ENCODE results near the gene NAA25.

The NAA25 gene

DNA sequence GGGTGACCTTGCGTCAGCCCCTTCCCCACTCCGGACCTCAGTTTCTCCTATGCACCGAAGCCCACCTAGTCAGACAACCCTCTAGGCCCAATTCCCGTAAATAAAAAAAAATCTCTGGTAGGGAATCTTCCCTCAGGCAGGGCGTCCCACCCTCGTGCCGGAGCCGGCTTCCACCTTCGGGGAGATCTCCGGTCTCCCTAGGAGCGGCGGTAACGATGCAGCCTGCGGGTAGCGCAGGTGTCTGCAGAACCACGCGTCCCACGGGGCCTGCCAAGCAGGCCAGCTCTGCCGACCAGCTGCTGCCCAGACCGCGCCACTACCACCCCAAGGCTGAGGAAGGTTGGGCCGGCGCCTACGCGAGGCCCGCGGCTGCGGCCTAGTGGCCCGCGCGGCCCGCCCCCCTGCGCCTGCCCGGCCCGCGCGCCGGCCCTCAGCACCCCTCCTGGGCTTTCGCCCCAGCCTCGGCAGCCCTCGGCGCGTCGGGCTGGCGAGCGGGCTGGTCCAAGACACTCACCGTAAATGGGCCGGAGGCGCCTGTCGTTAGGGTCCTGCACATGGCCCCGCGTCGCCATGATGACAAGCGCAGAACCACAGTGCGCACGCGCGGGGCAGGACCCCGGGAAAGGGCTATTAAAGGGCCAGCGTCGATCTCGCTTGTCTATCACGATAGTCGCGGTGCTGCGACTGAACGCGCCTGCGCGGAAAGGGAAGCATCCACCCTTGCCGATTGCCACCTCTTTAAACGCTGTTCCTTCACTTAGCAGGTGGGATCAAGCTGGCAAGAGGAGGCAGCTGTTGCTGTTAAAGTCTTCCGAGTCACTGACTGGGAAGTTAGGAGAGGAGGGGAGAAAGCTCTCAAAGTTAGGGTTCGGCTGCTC, at the start of gene NAA25:
Gene NAA25 (minus strand): TSS at position 582 of the 878 bp plus-strand sequence. CDS start 10 bp downstream, at position 572.
- peak; percentile 84 to 86 for DNase-seq

DNA sequence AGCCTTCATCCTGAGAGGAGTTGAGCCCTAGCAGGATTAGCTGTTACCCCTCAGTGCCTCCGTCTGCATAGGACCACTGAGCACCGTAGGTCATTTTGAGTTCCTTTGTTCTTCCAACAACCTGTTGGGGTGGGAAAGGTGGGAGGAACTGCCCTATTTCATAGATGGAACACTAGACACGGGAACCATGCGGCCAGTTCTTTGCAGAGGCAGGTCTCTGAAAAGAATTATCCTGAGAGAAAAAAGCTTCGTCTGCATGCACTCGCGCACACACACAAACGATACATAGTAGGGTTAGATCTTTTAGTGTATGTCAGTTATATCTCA, 45.3 kb upstream of the NAA25 start:
- no peak for DNase-seq

- DNase-seq, result no peak
Measured at GRCh38 chr12:112153181-112153892, 44.8 kb upstream of the NAA25 start.

DNA sequence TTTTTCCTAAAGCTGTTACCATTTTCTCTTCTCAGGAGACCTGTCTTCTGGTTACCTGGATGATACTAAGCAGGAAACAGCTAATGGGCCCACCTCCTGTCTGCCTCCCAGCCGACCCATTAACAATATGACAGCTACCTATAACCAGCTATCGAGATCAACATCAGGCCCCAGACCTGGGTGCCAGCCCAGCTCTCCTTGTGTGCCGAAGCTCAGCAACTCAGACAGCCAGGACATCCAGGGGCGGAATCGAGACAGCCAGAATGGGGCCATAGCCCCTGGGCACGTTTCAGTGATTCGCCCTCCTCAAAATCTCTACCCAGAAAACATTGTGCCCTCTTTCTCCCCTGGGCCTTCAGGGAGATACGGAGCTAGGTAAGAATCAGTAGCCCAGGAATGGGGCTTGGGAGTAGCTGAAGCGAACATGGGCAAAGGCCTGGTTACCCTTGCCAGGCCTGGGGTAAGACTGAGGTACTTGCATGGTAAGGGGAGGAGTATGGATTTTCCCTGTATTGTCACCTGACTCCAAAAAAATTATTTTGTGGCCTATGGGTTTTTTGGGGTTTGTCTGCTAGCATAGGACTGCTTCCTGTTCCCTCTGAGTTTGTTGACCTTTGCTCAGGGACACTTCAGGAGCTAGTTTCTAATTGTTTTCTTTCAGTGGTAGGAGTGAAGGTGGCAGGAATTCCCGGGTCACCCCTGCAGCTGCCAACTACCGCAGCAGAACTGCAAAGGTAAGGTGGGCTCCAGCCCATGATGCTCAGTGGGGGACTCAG, 43.4 kb upstream of the NAA25 start:
- DNase-seq, result no peak

DNA sequence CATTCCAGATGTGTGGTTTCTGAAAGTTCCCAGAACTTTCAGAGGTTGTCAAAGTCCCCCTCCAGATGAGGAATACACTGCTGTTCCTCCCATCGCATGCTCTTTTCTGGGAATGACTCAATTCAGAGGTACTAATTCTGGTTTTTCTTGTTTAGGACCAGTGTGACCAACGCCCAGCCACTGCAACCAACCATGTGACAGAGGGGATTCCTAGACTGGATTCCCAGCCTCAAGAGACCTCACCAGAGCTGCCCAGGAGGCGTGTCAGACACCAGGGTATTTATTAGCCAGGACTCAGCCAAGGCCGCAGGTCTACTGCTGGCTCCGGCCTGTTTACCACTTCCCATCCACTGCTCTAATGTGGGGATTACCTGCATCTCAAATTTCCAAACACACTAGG, 41.0 kb upstream of the NAA25 start:
- DNase-seq, result no peak

DNA sequence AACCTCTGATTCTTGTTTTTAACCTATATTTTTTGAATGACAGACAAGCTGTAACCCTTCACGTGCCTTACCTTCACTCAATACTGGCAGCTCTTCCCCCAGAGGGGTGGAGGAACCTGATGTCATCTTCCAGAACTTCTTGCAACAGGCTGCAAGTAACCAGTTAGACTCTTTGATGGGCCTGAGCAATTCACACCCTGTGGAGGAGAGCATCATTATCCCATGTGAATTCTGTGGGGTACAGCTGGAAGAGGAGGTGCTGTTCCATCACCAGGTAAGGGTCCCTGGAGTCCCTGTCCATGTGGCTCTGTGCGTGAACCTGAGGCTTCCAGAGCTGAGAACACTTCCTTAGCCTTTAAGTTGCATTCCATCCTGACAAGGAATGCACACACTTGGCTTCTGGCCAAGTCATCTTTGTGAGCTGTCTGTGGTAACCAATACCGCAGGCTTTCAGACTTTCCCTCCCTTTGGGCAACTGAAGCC, 39.5 kb upstream of the NAA25 start:
- no peak for DNase-seq

- DNase-seq, result no peak
Measured at GRCh38 chr12:112146123-112146522, 37.5 kb upstream of the NAA25 start.

DNA sequence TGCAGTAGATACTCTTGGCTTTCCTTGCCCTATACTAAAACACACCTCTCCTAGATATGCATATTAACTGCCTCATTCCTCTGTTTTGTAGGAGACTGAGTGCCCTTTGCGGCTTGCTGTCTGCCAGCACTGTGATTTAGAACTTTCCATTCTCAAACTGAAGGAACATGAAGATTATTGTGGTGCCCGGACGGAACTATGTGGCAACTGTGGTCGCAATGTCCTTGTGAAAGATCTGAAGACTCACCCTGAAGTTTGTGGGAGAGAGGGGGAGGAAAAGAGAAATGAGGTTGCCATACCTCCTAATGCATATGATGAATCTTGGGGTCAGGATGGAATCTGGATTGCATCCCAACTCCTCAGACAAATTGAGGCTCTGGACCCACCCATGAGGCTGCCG, 32.1 kb upstream of the NAA25 start:
- no peak for DNase-seq

DNA sequence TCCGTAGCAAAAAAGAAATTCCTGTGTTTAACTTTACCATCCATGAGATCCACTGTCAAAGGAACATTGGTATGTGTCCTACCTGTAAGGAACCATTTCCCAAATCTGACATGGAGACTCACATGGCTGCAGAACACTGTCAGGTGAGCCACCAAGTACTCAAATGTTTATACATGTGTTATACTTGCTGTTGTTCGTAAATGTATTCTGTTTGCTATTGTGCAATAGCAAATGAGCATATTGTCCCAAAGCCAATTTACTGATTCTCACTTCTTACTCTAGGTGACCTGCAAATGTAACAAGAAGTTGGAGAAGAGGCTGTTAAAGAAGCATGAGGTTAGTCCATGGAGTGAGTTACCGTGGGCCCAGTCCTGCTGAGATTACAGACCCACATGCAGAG, 26.1 kb upstream of the NAA25 start:
- no peak for DNase-seq

- DNase-seq, result no peak
Measured at GRCh38 chr12:112133418-112133817, 24.8 kb upstream of the NAA25 start.

DNA sequence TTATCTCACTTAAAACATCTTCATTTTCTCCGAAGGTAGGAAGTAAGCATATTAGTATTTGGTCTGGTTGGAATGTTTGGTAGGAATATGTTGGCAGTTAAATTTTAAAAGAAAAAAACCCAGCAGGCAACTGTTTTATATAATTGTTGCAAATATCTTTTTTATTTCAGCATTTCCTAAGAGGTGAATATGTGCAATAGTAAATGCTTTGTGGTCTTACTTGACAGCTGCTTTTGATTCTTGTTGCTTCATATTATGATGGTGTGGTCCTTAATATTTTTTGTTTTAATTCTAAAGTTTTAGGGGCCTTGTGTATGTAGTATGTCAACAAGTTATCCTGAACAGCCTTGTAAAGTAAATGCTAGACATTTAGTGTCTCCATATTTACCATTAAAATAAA, 23.1 kb upstream of the NAA25 start:
- no peak for DNase-seq

- no peak for DNase-seq
Measured at GRCh38 chr12:112130441-112130998, 21.9 kb upstream of the NAA25 start.

DNA sequence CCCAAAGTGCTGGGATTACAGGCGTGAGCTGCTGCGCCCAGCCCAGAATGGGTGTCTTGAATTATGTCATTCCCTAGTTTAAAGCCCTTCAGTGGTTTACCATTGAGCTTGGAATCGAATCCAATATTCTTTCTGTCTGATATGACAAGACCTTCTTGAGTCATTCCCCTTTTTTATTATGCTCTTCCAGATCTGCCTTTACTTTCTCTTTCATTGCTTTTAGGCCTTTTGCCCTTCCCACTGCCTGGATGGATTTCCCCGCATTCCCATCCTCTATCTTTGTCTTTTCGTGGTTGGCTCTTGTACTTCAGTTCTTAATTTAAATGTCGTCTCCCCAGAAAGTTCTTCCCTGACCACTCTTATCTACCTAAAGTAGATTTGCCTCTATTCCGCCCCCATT, 18.3 kb upstream of the NAA25 start:
- DNase-seq, result no peak

DNA sequence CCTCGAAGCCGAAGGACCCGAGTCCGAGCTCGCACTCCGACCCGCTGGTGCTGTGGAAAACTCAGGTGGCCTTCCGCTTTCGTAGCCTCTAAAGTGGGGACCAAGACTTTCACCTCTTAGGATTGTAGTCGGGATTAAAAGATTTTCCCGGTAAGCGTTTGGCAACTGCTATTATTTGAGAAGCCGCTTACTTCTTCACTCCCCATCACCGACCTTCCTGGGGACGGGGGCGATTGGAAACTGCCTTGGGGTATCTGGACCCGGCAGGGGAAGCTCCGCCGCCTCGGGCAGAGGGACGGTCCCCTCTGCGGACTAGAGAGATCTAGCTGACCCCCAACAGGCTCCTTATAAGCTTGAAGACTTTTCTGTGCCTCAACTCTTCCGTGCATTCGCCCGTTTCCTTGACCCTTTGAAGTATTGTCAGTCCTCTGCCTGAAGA, 17.4 kb upstream of the NAA25 start:
- no peak for DNase-seq

DNA sequence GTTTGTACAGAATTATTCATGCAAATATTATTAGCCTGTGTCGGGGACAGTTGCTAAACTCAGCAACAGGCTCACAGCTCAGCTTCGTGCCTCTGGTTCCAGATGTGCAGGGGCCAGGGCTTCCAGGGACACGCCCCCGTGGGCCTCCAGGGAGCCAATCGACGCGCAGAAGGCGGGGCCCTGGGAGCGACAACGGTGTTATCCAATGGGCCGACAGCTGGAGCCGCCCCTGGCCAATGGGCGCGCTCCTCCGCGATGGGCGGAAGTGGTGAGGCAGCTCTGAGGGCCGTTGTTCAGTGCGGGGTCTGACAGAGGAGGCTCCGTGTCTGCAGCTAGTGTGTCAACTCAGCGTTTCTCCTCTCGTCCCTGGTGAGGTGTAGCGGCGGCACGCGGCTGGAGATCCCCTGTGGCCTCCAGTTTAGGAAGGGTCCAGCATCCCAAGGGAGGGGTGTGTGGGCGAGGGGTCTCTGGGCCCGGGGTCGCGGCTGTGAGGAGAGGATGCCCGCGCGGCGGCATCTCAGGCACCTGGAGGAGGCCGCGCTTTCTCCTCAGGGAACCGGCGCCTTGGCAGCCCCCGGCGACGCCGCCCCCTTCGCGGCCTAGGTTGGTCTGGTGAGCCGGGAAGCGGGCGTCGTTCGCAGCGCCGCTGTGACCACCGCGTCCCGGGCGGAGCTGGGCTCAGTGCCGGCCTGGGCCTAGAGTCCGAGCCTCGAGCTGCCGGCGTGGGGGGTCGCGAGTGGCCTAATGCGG, 16.8 kb upstream of the NAA25 start, which contains the start of gene TRAFD1:
Gene TRAFD1 (plus strand): TSS at position 311 of the 750 bp plus-strand sequence. CDS start 4,963 bp downstream, outside the sequence.
- DNase-seq, result peak; percentile 98 to 99

DNA sequence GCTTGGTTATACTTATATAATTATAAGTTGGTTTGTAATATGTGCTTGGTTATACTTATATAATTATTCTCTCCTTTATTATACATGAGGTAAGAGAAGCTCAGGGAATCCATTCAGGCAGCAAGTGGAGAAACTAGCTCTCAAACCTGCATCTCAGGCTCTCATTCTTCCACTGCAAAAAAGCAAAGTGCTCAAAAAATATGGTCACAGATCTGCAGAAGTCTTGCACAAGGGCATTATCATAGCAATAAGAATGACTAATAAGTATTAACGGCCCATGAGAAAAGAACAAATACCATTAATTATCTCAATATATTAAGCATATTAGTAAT, 16.3 kb upstream of the NAA25 start:
- DNase-seq, result no peak

GRCh38 chr12:112122823-112123690, 14.5 kb upstream of the NAA25 start:
- DNase-seq, result no peak

DNA sequence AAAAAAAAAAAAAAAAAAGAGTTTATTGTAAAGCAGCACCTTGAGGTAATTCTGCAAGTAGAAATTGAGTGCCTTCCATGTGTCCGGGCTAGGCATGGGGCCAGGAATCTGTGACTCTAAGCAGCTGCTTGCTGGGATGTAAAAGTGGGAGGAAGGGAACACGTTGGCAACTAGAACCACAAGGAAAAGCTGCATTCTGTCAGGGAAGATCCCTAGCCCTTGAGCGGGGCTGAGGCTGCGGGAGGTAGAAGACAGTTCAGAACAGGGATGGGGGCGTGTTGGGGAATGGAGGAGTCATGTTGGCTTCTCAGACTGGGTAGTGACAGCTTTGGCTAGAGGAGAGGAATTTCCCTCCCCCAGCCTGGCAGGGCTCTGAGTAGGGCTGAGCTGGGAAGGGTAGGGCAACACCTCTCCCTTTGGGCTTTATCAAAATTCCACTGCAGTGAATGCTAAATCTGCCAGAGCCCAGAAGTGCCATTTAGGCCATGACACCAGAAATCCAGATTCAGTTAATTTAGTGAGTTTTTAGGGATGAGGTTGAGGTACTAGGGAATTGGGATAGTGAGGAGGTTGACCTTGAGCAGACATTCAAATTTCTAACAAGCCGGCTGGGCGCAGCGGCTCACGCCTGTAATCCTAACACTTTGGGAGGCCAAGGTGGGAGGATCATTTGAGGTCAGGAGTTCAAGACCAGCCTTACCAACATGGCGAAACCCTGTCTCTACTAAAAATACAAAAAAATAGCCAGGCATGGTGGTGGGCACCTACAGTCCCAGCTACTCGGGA, 13.4 kb upstream of the NAA25 start:
- no peak for DNase-seq

DNA sequence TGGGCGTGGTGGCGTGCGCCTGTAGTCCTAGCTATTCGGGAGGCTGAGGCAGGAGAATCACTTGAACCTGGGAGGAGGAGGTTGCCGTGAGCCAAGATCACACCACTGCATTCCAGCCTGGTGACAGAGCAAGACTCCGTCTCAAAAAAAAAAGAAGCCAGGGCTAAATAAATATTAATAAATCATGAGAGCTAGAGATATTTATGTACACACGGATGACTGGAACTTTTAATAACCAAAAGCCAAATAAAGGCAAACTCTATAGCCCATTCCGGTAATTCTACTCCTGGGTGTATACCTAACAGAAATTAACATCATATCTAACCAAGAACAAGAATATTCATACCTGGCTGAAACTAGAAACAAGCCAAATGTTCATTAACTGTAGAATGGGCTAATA, 9.1 kb upstream of the NAA25 start:
- no peak for DNase-seq
